EH (cell line): ENCODE data around the gene SIRT5.

ENCODE experiments used
- DNase-seq: peaks from one replicate; pipeline ENCODE4 v3.0.0-alpha.2; 2015; ENCODE audit warnings: low read depth

SIRT5 gene

GRCh38 chr6:13589801-13590200 lies 15.4 kb downstream of the SIRT5 start:
- no peak for DNase-seq

- no peak for DNase-seq
Observed at GRCh38 chr6:13590574-13591153, 16.3 kb downstream of the SIRT5 start.

- DNase-seq: no peak
Observed at GRCh38 chr6:13591205-13591921, 17.0 kb downstream of the SIRT5 start.

GRCh38 chr6:13593103-13593502 lies 18.7 kb downstream of the SIRT5 start:
- no peak for DNase-seq

- peak; percentile 49 for DNase-seq
Observed at GRCh38 chr6:13593720-13594119, 19.3 kb downstream of the SIRT5 start.

- DNase-seq: no peak
Observed at GRCh38 chr6:13597073-13597472, 22.7 kb downstream of the SIRT5 start.

- DNase-seq: no peak
Observed at GRCh38 chr6:13600036-13600435, 25.6 kb downstream of the SIRT5 start.

- DNase-seq: no peak
Observed at GRCh38 chr6:13604135-13604534, 29.7 kb downstream of the SIRT5 start.

- no peak for DNase-seq
Observed at GRCh38 chr6:13604546-13605416, 30.4 kb downstream of the SIRT5 start.

- DNase-seq: no peak
Observed at GRCh38 chr6:13605634-13606033, 31.2 kb downstream of the SIRT5 start.

- DNase-seq: no peak
Observed at GRCh38 chr6:13611715-13612114, 37.3 kb downstream of the SIRT5 start.

GRCh38 chr6:13613029-13613594 lies 38.7 kb downstream of the SIRT5 start:
- DNase-seq: no peak

GRCh38 chr6:13614126-13614925 lies 39.9 kb downstream of the SIRT5 start:
- peak; percentile 60 for DNase-seq

GRCh38 chr6:13614926-13615791 lies 40.8 kb downstream of the SIRT5 start, which contains the start of gene NOL7:
TSS of gene NOL7 (plus strand) at chr6:13615335. CDS start at chr6:13615359, 24 bp downstream.
- DNase-seq: peak; percentile 98

GRCh38 chr6:13615792-13616120 lies 41.4 kb downstream of the SIRT5 start:
- peak; percentile 57 for DNase-seq

GRCh38 chr6:13617066-13617465 lies 42.7 kb downstream of the SIRT5 start:
- DNase-seq: no peak

- peak; percentile 47 for DNase-seq
Observed at GRCh38 chr6:13624871-13625288, 50.5 kb downstream of the SIRT5 start.

- no peak for DNase-seq
Observed at GRCh38 chr6:13629459-13630116, 55.2 kb downstream of the SIRT5 start.

- no peak for DNase-seq
Observed at GRCh38 chr6:13630499-13630898, 56.1 kb downstream of the SIRT5 start.

GRCh38 chr6:13633343-13633742 lies 58.9 kb downstream of the SIRT5 start:
- no peak for DNase-seq
